HepG2 (cell line): Measurements from ENCODE around the gene ZBTB32. TPM values are rescaled to one million over a fixed set of nuclear protein-coding genes. Genes with fewer than 3 reads are reported as not detected.
A peak's percentile ranks its signal among the peaks of the same experiment; 100 is the strongest.

Source experiments
- AKNA ChIP-seq: sonication (generic); formaldehyde crosslinking; IDR thresholded peaks from 2 replicates; pipeline ENCODE4 v1.4.0; 2020; ENCODE audit warnings: missing genetic modification reagents, borderline replicate concordance
- DPF2 ChIP-seq: sonication (generic); formaldehyde crosslinking; IDR thresholded peaks from 2 replicates; pipeline ENCODE4 v1.4.0; 2020; ENCODE audit warnings: mild to moderate bottlenecking, low read depth, missing genetic modification reagents, borderline replicate concordance
- ELF3 ChIP-seq: IDR thresholded peaks from 2 replicates; pipeline ENCODE4 v1.6.1; 2016; ENCODE audit warnings: missing genetic modification reagents, missing compliant biosample characterization
- HMG20A ChIP-seq: IDR thresholded peaks from 2 replicates; pipeline ENCODE4 v1.6.1; 2016; ENCODE audit warnings: borderline replicate concordance
- HMGXB4 ChIP-seq, 2 experiments: sonication (generic) in 1 of 2; formaldehyde crosslinking in 1 of 2; IDR thresholded peaks; 2 replicates each; pipeline versions ENCODE4 v1.4.0 to v1.6.1; 2018 to 2020; ENCODE audit warnings: missing genetic modification reagents in 2 of 2, borderline replicate concordance in 1 of 2, low read depth in 1 of 2, mild to moderate bottlenecking in 1 of 2, missing biosample characterization in 1 of 2
- KLF9 ChIP-seq: IDR thresholded peaks from 2 replicates; pipeline ENCODE4 v1.6.1; 2016; ENCODE audit warnings: low read depth
- NFIC ChIP-seq: IDR thresholded peaks from 2 replicates; pipeline ENCODE4 v1.6.1; 2012; ENCODE audit warnings: mild to moderate bottlenecking, low read length, inconsistent platforms
- PAXIP1 ChIP-seq: sonication (generic); formaldehyde crosslinking; conservative IDR thresholded peaks from 2 replicates; pipeline ENCODE4 v1.4.0; 2020; ENCODE audit warnings: mild to moderate bottlenecking, missing genetic modification reagents, moderate library complexity
- polyA plus RNA-seq, 8 experiments: library from polyadenylated mRNA; depleted of rRNA in 3 of 8; stranded (reverse) in 7 of 8; unstranded in 1 of 8; fragments of >200 nt; fragmentation: Illumina TruSeq in 4 of 8; extraction: Trizol in 4 of 8; gene quantifications; 2 replicates each; pipeline versions ENCODE4 v1.2.1 to v1.2.3, GENCODE V29; 2011 to 2016; ENCODE audit warnings: low read depth in 4 of 8, missing spikeins in 1 of 8, mixed read lengths in 1 of 8; ENCODE audit not compliant: insufficient read depth in 1 of 8
- total RNA-seq, 5 experiments: library from RNA; depleted of rRNA; stranded (reverse); fragments of >200 nt; fragmentation: Illumina TruSeq; extraction: Trizol; gene quantifications; 2 replicates each; pipeline ENCODE4 v1.2.3, GENCODE V29; 2016; ENCODE audit warnings: low read depth in 1 of 5
- TF ChIP-seq, protein P1 (sequence below): sonication (generic); formaldehyde crosslinking; IDR thresholded peaks from 2 replicates; pipeline ENCODE4 v1.5.0; 2020; ENCODE audit warnings: missing genetic modification reagents
- TF ChIP-seq, protein P2 (sequence below): IDR thresholded peaks from 2 replicates; pipeline ENCODE4 v1.6.1; 2012; ENCODE audit warnings: low read length, improper control_type of control experiment
- TF ChIP-seq, protein P3 (sequence below): sonication (generic); formaldehyde crosslinking; IDR thresholded peaks from 2 replicates; pipeline ENCODE4 v1.5.0; 2020; ENCODE audit warnings: mild to moderate bottlenecking, missing genetic modification reagents

Gene ZBTB32
- total and polyA plus RNA-seq, 2 of the 13 experiments (the other 11 are each of a cell fraction or from before 2014, with no cell fraction given) = not detected

DNA sequence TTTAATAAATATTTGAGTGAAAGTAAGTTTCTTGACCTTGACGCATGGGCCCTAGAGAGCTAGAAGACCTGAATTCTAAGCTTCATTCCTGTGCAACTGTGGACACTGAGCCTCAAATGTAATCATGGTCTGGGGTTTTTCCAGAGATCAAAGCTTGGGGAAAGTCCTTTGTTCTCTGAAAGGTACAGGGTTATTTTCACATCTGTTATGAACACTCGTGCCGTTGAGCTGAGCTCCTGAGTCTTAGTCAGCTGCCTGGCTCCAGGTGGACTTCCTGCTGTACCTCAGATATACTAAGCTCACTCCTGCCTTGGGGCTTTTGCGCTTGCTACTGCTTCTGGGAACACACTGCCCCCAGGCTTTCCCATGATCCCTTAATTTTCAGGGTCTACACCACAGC lies 7.5 kb upstream of the ZBTB32 start (continued):
- 0 out of 4 replicates have a peak, but pooled peaks of 1 of the 2 experiments have one; percentile 3 for TF ChIP-seq HMGXB4 (CRISPR knock-in tag; IDR thresholded peaks at IDR 0.05; ENCODE audit: borderline replicate concordance in 1 of 2, low read depth in 1 of 2)
- no peak for TF ChIP-seq NFIC
- TF ChIP-seq PAXIP1 (CRISPR knock-in tag) = peak; percentile 66
- TF ChIP-seq KLF9 = no peak
- TF ChIP-seq, protein P1, sequence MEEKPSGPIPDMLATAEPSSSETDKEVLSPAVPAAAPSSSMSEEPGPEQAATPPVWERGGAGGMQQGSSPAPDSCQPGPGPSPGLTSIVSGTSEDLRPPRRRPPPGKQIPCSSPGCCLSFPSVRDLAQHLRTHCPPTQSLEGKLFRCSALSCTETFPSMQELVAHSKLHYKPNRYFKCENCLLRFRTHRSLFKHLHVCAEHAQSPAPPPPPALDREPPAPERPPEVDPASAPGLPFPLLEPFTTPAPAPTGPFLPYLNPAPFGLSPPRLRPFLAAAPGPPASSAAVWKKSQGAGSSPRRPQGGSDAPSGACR (CRISPR knock-in tag) = 0 out of 2 replicates have a peak, but pooled peaks have one; percentile 42
- TF ChIP-seq, protein P2, sequence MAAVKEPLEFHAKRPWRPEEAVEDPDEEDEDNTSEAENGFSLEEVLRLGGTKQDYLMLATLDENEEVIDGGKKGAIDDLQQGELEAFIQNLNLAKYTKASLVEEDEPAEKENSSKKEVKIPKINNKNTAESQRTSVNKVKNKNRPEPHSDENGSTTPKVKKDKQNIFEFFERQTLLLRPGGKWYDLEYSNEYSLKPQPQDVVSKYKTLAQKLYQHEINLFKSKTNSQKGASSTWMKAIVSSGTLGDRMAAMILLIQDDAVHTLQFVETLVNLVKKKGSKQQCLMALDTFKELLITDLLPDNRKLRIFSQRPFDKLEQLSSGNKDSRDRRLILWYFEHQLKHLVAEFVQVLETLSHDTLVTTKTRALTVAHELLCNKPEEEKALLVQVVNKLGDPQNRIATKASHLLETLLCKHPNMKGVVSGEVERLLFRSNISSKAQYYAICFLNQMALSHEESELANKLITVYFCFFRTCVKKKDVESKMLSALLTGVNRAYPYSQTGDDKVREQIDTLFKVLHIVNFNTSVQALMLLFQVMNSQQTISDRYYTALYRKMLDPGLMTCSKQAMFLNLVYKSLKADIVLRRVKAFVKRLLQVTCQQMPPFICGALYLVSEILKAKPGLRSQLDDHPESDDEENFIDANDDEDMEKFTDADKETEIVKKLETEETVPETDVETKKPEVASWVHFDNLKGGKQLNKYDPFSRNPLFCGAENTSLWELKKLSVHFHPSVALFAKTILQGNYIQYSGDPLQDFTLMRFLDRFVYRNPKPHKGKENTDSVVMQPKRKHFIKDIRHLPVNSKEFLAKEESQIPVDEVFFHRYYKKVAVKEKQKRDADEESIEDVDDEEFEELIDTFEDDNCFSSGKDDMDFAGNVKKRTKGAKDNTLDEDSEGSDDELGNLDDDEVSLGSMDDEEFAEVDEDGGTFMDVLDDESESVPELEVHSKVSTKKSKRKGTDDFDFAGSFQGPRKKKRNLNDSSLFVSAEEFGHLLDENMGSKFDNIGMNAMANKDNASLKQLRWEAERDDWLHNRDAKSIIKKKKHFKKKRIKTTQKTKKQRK = no peak
- TF ChIP-seq, protein P3, sequence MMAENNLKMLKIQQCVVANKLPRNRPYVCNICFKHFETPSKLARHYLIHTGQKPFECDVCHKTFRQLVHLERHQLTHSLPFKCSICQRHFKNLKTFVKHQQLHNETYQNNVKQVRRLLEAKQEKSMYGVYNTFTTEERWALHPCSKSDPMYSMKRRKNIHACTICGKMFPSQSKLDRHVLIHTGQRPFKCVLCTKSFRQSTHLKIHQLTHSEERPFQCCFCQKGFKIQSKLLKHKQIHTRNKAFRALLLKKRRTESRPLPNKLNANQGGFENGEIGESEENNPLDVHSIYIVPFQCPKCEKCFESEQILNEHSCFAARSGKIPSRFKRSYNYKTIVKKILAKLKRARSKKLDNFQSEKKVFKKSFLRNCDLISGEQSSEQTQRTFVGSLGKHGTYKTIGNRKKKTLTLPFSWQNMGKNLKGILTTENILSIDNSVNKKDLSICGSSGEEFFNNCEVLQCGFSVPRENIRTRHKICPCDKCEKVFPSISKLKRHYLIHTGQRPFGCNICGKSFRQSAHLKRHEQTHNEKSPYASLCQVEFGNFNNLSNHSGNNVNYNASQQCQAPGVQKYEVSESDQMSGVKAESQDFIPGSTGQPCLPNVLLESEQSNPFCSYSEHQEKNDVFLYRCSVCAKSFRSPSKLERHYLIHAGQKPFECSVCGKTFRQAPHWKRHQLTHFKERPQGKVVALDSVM (CRISPR knock-in tag) = peak; percentile 43; the same call in 1 of the 2 replicates
- TF ChIP-seq DPF2 (CRISPR knock-in tag) = 0 out of 2 replicates have a peak, but pooled peaks have one; percentile 40
- TF ChIP-seq ELF3 = peak; percentile 57; the same call in 1 of the 2 replicates
- TF ChIP-seq HMG20A (CRISPR knock-in tag) = peak; percentile 43; the same call in 1 of the 2 replicates
- TF ChIP-seq AKNA (CRISPR knock-in tag) = no peak
